ENCODE measurements around the gene UGCG. TPM values are rescaled to one million over a fixed set of nuclear protein-coding genes. Genes with fewer than 3 reads are reported as not detected.

The UGCG gene
- total RNA-seq, 1 experiment from 2014 or later = 46.0 TPM

DNA sequence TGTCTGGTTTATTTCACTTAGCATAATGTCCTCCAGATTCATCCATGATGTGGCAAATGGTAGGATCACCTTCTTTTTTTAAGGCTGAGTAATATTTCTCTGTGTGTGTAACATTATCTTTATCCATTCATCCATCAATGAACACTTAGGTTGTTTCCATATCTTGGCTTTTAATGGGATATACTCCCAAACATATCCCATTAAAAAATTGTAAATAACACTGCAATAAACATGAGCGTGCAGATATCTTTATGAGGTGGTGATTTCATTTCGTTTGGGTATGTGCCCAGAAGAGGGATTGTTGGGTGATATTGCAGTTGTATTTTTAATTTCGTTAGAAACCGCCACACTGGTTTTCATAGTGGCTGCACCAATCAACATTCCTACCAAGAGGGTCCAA is 36.2 kb upstream of the UGCG start:
- POLR2A ChIA-PET = no interaction called here
- peak; percentile 42; the same call in 1 of the 2 replicates for ATAC-seq
- no peak for DNase-seq (ENCODE audit: low read depth, low spot score)
- intact Hi-C loops (cut with micrococcal nuclease; ENCODE audit: unreplicated experiment) (no loop called here), in situ Hi-C loops (cut with HindIII; ENCODE audit: low pct_unique_long_range_greater_than_20kb, low sequenced_read_pairs) (no loop called here)
- Histone ChIP-seq H3K27ac (ENCODE audit: low read length) (no peak overlapping the region), H3K27me3 (ENCODE audit: control insufficient read depth, insufficient read depth, low read length) (no peaks in the 10 kb centered on the region), H3K9me3 (ENCODE audit: control insufficient read depth, insufficient read depth, low read depth, low read length) (no peaks in the 10 kb centered on the region), H3K36me3 (ENCODE audit: control insufficient read depth, insufficient read depth, low read length) (no peaks in the 10 kb centered on the region), H3K4me1 (ENCODE audit: control insufficient read depth, insufficient read depth, low read length) (no peaks in the 10 kb centered on the region), H3K4me3 (ENCODE audit: low read depth in 2 of 2, low read length in 2 of 2) (no peak overlapping the region)
- no peak for TF ChIP-seq POLR2AphosphoS5 (IDR thresholded peaks at IDR 0.05; ENCODE audit: low read depth, low read length)
- TF ChIP-seq TCF7L2 (IDR thresholded peaks at IDR 0.05; ENCODE audit: low read depth, low read length) = no peak
- TF ChIP-seq, protein P1, sequence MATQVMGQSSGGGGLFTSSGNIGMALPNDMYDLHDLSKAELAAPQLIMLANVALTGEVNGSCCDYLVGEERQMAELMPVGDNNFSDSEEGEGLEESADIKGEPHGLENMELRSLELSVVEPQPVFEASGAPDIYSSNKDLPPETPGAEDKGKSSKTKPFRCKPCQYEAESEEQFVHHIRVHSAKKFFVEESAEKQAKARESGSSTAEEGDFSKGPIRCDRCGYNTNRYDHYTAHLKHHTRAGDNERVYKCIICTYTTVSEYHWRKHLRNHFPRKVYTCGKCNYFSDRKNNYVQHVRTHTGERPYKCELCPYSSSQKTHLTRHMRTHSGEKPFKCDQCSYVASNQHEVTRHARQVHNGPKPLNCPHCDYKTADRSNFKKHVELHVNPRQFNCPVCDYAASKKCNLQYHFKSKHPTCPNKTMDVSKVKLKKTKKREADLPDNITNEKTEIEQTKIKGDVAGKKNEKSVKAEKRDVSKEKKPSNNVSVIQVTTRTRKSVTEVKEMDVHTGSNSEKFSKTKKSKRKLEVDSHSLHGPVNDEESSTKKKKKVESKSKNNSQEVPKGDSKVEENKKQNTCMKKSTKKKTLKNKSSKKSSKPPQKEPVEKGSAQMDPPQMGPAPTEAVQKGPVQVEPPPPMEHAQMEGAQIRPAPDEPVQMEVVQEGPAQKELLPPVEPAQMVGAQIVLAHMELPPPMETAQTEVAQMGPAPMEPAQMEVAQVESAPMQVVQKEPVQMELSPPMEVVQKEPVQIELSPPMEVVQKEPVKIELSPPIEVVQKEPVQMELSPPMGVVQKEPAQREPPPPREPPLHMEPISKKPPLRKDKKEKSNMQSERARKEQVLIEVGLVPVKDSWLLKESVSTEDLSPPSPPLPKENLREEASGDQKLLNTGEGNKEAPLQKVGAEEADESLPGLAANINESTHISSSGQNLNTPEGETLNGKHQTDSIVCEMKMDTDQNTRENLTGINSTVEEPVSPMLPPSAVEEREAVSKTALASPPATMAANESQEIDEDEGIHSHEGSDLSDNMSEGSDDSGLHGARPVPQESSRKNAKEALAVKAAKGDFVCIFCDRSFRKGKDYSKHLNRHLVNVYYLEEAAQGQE (IDR thresholded peaks at IDR 0.05; ENCODE audit: insufficient read depth in 1 of 2, low read depth in 2 of 2, low read length in 1 of 2) = no peak
- TF ChIP-seq, protein P2, sequence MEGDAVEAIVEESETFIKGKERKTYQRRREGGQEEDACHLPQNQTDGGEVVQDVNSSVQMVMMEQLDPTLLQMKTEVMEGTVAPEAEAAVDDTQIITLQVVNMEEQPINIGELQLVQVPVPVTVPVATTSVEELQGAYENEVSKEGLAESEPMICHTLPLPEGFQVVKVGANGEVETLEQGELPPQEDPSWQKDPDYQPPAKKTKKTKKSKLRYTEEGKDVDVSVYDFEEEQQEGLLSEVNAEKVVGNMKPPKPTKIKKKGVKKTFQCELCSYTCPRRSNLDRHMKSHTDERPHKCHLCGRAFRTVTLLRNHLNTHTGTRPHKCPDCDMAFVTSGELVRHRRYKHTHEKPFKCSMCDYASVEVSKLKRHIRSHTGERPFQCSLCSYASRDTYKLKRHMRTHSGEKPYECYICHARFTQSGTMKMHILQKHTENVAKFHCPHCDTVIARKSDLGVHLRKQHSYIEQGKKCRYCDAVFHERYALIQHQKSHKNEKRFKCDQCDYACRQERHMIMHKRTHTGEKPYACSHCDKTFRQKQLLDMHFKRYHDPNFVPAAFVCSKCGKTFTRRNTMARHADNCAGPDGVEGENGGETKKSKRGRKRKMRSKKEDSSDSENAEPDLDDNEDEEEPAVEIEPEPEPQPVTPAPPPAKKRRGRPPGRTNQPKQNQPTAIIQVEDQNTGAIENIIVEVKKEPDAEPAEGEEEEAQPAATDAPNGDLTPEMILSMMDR (IDR thresholded peaks at IDR 0.05) = no peak
- no peak for TF ChIP-seq SIN3A (IDR thresholded peaks at IDR 0.05; ENCODE audit: borderline replicate concordance, insufficient read depth, low read depth, low read length)
- CTCF ChIA-PET = no interaction called here
- BruUV-seq (replicated peaks) = no TSS peak

DNA sequence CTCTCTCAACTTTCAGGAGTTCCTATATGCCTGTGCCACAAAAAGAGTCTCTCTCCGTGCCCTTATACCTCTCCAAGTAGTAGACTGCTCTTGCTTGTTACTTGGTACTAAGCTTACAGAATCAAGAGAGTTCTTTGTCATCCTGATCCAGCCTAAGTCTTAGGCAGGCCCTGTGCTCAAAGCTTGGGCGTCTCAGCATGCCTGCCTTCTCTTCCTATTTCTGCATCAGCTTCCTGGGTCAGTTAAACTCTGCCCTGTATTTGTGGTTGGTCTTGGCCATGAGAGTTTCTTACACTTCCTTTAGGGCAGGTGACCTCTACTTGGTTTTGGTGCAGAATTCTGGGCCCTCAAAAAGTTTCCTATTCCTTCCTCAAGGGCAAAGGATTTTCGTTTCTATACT is 33.0 kb upstream of the UGCG start:
- DNase-seq (ENCODE audit: low read depth, low spot score) (no peak), ATAC-seq (no peak)
- ChIA-PET POLR2A (no interaction called here), CTCF (no interaction called here)
- H3K4me1 ChIP-seq (ENCODE audit: control insufficient read depth, insufficient read depth, low read length) = no peaks in the 10 kb centered on the region
- intact Hi-C loops (cut with micrococcal nuclease; ENCODE audit: unreplicated experiment) = no loop called here
- no peaks in the 10 kb centered on the region for H3K36me3 ChIP-seq (ENCODE audit: control insufficient read depth, insufficient read depth, low read length)
- no peak overlapping the region for H3K27ac ChIP-seq (ENCODE audit: low read length)
- BruUV-seq (replicated peaks) = no TSS peak
- no peaks in the 10 kb centered on the region for H3K27me3 ChIP-seq (ENCODE audit: control insufficient read depth, insufficient read depth, low read length)
- H3K9me3 ChIP-seq (ENCODE audit: control insufficient read depth, insufficient read depth, low read depth, low read length) = no peaks in the 10 kb centered on the region; the same call in 1 of the 2 replicates
- in situ Hi-C loops (cut with HindIII; ENCODE audit: low pct_unique_long_range_greater_than_20kb, low sequenced_read_pairs) = no loop called here
- no peak for TF ChIP-seq TCF7L2 (IDR thresholded peaks at IDR 0.05; ENCODE audit: low read depth, low read length)
- TF ChIP-seq, protein P2 (IDR thresholded peaks at IDR 0.05) = no peak
- no peak for TF ChIP-seq SIN3A (IDR thresholded peaks at IDR 0.05; ENCODE audit: borderline replicate concordance, insufficient read depth, low read depth, low read length)
- TF ChIP-seq, protein P1 (IDR thresholded peaks at IDR 0.05; ENCODE audit: insufficient read depth in 1 of 2, low read depth in 2 of 2, low read length in 1 of 2) = no peak
- TF ChIP-seq POLR2AphosphoS5 (IDR thresholded peaks at IDR 0.05; ENCODE audit: low read depth, low read length) = no peak
- no peak overlapping the region for H3K4me3 ChIP-seq (ENCODE audit: low read depth in 2 of 2, low read length in 2 of 2)
